ENCODE measurements around the gene CER1. TPM values are rescaled to one million over a fixed set of nuclear protein-coding genes. Genes with fewer than 3 reads are reported as not detected.

Gene CER1
- total and polyA plus RNA-seq, 12 donors, result 0.30 to 0.35 TPM; not detected in 10

DNA sequence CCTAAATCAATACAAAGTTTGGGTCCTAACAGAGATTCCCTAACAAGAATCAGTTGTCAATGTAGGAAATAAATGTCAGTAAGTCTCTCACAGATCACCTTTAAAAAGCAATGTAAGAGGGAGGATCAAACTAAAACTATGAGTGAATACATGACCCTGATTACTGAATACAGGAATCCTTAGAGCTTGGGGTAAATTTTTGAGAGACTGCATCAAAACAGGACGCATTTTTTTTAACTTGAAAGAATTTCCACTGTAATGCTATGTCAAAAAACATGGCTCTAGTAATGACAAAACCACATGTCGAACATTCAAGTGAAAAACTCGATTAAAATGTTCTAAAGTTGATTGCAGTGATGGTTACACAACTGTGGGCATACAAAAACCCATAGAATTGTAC is 51.2 kb downstream of the CER1 start:
- no peak for DNase-seq
- Histone ChIP-seq H3K4me1 (no peaks in the 10 kb centered on the region), H3K9me3 (no peaks in the 10 kb centered on the region), H3K36me3 (peaks cover 0 to 43% (median 7%) of the 10 kb centered on the region in 9 donors), H3K27ac (no peak overlapping the region), H3K4me3 (no peak overlapping the region), H3K27me3 (no peaks in the 10 kb centered on the region)
- intact Hi-C loops (cut with DNase I), result no loop called here
- 65 to 74% methylated on average over 3 of the region's 3 CpGs for WGBS, 2 donors
- ATAC-seq, result no peak
- TF ChIP-seq, protein P1, sequence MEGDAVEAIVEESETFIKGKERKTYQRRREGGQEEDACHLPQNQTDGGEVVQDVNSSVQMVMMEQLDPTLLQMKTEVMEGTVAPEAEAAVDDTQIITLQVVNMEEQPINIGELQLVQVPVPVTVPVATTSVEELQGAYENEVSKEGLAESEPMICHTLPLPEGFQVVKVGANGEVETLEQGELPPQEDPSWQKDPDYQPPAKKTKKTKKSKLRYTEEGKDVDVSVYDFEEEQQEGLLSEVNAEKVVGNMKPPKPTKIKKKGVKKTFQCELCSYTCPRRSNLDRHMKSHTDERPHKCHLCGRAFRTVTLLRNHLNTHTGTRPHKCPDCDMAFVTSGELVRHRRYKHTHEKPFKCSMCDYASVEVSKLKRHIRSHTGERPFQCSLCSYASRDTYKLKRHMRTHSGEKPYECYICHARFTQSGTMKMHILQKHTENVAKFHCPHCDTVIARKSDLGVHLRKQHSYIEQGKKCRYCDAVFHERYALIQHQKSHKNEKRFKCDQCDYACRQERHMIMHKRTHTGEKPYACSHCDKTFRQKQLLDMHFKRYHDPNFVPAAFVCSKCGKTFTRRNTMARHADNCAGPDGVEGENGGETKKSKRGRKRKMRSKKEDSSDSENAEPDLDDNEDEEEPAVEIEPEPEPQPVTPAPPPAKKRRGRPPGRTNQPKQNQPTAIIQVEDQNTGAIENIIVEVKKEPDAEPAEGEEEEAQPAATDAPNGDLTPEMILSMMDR (IDR thresholded peaks at IDR 0.05), result no peak

DNA sequence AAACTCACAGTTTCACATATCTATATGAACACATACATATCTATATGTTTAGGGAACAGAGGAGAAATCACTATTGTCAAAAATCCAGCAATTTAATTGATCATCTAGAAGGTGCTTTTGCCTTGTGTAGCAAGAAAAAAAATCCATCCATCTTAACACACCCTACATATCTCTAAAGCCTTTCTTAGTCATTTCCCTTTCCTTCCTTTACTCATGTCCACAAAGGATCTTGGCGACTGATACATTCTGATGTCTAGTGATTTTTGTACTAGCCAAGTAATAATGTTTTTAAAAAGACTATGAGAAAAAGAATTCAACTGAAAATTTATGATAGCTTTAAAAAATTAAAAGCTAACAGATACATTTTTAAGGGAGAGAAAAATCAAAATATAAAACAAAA is 51.8 kb downstream of the CER1 start:
- no peak for ATAC-seq
- intact Hi-C loops (cut with DNase I), result no loop called here
- H3K36me3 ChIP-seq, result peaks cover 0 to 43% (median 7%) of the 10 kb centered on the region in 9 donors

More for the DNA sequence above, 51.8 kb downstream of the CER1 start:
- DNase-seq, result no peak
- Histone ChIP-seq H3K27me3 (no peaks in the 10 kb centered on the region), H3K27ac (no peak overlapping the region), H3K4me1 (no peaks in the 10 kb centered on the region), H3K4me3 (no peak overlapping the region), H3K9me3 (no peaks in the 10 kb centered on the region)
- WGBS, 2 donors, result 25 to 77% methylated on average over 1 of the region's 1 CpG
- TF ChIP-seq, protein P1 (IDR thresholded peaks at IDR 0.05), result no peak

Other genes with a start within 250 kb of the CER1 start
- 1 to 10 TPM; 5.9 to 8.4 (median 7.2) TPM for gene ZDHHC21, start 29.3 kb downstream of the CER1 start, total RNA-seq
- 1 to 10 TPM; 1.9 to 7.5 TPM for gene ZDHHC21, start 29.3 kb downstream of the CER1 start, polyA plus RNA-seq
- gene FREM1, start 187.7 kb upstream of the CER1 start, total RNA-seq, result 1 to 10 TPM; 1.1 to 5.9 (median 3.2) TPM
- 1 to 10 TPM in 1 of 2 donors, under 1 TPM in 1; 0.59 to 1.9 TPM for gene FREM1, start 187.7 kb upstream of the CER1 start, polyA plus RNA-seq

All from heart right ventricle (tissue), 16 donors.